IPS-18c (cell line): Measurements from ENCODE around the gene IL1RAP.

Source experiments
- H3K4me3 ChIP-seq: 2 replicates; pipeline ENCODE4 v1.7.0; 2013; ENCODE audit warnings: low read depth, mild to moderate bottlenecking, low read length, moderate library complexity; ENCODE audit not compliant: insufficient read depth
- H3K9me3 ChIP-seq: one replicate; pipeline ENCODE4 v1.6.1; 2013; ENCODE audit warnings: mild to moderate bottlenecking, low read length, moderate library complexity; ENCODE audit not compliant: control insufficient read depth, insufficient read depth

The IL1RAP gene

DNA sequence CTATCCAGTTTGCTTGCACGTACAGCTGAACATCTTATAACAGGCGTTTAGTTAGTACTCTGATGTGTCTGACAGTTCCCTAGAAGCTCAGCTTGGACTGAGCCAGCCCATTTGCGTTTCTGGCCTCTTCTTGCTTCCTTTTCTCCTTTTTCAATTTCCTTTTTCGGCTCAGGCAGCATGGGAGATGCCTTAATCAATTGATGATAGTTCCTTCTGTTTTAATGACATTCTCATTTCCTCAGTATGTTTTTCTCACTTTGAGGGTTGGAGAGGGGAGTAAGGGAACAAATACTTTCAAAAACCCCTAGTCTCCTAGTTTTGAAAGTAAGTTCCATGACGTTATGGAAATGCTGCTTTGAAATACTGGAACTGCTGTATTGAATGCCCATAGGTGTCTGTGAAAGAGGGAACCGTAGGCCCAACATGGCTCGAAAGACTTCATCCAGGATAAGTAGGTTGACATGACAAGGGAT lies 18.9 kb downstream of the IL1RAP start:
- H3K4me3 ChIP-seq, result no peak overlapping the region
- no peaks in the 10 kb centered on the region for H3K9me3 ChIP-seq

DNA sequence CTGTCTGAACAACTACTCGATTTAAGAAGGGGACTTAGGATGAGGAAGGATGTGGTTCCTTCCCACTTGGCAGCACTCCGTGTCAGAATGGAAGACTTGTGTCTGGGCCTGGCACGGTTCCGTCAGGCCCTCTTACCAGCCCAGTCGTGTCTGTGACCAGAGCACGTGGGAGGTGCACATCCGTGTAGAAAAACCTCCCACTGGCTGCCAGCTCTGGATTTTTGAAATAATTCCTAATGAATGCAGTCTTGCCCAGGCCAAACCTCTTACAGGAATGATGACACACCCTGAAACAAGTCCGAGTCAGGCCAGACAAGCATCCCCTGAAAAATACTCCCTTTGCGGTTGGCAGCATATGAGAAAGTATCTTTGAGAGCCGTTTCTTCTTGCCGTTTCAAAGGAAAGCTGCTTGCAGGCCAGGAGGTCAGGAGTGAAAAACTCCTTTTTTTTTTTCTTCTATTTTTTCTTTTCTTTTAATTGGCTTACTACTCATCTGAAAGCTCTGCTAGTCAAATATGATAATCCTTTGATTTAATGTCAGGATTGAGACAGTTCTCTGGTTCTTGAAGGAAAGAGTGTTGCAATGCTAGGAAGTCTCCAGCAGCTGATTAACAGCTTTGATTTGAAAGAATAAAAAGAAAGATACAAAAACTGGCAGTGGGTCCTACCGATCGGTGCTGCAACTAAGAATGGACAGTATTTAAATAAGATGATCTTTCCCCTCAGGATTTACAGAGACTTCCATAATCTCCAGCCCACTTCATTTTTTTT lies 19.8 kb downstream of the IL1RAP start:
- H3K9me3 ChIP-seq, result no peaks in the 10 kb centered on the region
- no peak overlapping the region for H3K4me3 ChIP-seq

DNA sequence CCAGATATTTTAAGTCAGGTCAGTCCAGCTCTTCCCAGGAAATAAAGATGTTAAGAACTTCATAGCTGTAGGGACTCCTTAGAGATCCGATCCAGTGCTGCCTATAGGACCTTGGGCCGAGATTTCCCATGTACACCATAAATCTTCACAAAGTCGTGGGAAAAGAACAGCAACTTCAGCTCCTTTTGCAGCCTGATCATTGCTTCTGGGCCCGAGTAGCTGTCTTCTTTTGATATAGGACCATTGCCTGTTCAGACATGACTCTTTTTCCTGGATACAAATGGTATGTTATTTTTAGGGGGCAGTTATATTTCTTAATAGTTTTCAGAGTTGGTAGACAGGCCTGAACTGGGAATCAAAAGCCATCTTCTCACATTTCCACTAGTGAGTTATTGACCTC lies 20.5 kb downstream of the IL1RAP start:
- H3K4me3 ChIP-seq, result no peak overlapping the region
- no peaks in the 10 kb centered on the region for H3K9me3 ChIP-seq

DNA sequence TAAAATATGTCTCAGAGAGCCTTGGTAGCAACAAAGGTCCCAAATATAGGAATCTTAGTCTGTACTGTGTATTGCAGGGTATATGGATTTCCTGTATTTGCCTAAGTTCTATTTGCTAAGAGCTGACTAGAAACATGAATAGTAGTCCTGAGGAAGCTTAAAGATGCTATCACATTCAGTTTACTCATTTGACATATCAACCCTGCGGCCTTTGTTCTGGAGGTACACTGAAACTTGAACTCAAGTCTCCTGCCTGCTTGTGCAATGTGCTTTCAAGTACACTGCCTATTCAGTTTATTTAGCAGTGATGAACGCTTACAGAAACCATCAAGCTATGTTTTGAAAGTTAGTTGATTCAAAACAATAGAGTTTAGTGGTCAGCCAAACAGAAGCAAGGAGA lies 21.1 kb downstream of the IL1RAP start:
- Histone ChIP-seq H3K9me3 (no peaks in the 10 kb centered on the region), H3K4me3 (no peak overlapping the region)

DNA sequence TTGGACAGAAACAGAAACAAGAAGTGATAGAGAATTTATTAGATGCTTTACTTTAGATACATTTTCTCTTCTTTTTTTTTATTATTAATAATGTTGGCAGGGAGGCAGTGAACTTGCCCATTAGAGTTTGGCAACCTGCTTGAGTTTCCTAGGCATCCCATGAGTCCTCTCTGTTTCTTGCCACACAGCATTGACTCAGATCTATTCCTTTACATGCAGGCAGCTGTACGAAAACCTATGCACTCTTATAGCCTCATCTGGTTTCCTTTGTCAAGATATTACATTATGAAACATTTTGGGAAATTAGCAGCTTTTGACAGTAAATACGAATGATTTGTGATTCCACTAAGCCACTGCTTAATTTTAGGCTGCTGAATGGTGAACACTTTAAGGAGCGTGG lies 23.3 kb downstream of the IL1RAP start:
- no peaks in the 10 kb centered on the region for H3K9me3 ChIP-seq
- no peak overlapping the region for H3K4me3 ChIP-seq

DNA sequence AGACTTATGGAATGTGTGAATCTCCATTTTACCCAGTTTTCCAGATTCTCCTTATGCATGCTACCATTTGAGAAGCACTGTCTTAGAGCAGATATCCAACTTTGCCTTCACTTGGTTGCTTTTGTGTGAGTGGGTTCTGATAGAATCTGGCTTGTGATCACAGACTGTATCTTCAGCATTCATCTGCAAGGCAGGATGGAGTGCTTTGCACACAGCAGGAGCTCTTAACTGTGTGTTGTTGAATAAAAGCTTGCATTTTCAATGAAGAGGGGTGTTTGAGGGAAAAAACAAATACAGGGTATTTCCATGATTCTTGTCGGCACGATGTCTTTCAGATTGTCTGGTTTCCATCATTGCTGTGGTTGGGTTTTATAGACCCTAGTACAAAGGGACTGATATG lies 24.4 kb downstream of the IL1RAP start:
- H3K4me3 ChIP-seq, result no peak overlapping the region
- no peaks in the 10 kb centered on the region for H3K9me3 ChIP-seq

DNA sequence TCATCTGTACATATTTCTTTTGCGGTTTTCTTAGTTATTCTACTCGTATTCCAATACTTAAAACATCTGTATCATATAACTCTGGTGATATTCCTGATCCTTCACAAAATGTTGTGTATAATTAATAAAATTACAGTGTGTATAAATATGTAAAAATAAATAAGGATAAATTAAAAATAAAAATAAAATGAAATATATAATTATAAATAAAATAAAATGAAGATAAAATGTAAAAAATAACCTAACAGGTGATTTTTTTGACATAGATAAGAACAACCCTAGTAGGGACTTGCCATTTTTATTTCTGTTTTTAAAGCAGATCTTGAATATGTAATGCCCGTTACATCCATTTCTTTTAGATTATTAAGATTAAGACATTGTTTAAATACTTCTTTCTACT lies 25.6 kb downstream of the IL1RAP start:
- H3K4me3 ChIP-seq, result no peak overlapping the region
- H3K9me3 ChIP-seq, result no peaks in the 10 kb centered on the region

DNA sequence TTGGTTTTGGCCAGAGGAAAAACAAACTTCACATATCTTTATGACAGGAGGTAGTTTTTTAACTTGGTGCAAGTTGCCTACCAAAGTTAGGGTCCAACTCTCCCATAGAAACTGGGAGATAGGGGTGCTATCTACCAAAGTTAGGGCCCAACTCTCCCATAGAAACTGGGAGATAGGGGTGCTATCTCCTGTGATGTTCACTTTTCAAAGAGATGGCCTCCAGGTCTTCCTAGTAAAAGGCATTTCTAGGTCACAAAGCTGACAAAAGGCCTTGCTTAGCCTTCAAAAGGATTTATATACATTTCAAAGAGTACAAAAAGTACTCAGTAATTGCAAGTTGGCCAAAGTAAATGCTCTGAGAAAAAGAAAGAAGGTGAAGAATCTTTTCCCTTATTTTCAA lies 27.1 kb downstream of the IL1RAP start:
- Histone ChIP-seq H3K9me3 (no peaks in the 10 kb centered on the region), H3K4me3 (no peak overlapping the region)

DNA sequence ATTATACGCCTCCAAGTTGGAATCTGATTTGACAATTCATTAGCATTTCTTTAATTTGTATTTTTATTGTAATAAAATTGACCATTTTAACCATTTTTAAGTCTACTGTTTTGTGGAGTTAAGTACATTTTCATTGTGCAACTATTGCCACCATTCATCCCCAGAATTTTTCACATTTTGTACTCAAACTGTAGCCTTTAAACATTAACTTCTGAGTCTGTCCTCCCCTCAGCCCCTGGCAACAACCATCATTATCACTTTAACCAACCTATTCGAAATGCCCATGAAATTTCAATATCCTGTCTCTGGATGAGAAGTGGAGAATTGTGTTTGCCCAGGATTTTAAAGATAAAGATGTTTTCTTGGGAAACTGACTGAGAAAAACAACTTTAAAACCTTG lies 27.7 kb downstream of the IL1RAP start:
- Histone ChIP-seq H3K4me3 (no peak overlapping the region), H3K9me3 (no peaks in the 10 kb centered on the region)

DNA sequence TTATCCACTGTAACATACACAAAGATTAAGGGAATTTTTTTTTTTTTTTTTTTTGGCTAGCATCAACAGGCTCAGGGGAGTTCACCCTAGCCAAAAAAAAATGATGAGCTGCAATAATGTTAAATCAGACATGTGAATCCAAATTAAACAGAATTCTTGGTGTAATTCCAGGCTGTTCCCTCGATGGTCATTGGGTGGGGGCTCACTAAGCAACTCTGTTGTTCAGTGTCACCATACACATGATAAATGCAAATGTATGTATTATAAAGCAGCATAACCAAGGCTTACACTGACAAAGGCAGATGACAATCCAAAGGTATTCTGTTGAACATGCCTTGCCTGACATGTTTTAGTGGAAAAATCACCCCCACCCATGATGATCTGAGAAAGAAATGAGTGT lies 29.0 kb downstream of the IL1RAP start:
- H3K4me3 ChIP-seq, result no peak overlapping the region
- H3K9me3 ChIP-seq, result no peaks in the 10 kb centered on the region

DNA sequence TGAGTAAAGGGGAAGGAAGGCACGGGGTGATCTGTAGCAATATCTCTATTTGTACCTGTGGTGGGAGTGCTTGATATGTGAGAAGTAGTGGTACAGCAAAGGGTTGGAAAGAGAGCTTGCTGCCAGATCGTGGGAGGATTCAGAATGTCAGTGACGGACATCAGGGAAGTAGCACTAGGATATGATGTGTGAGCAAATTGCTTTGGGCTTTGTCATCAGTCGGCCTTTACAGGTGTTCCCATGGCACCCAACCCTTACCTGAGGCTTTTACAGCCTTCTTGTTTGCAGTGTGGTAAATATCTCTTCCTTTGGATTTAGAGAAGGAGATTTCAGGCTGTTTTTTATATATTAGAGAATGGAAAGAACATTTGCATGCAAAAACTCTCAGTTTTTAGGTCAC lies 29.8 kb downstream of the IL1RAP start:
- H3K9me3 ChIP-seq, result no peaks in the 10 kb centered on the region
- H3K4me3 ChIP-seq, result no peak overlapping the region

DNA sequence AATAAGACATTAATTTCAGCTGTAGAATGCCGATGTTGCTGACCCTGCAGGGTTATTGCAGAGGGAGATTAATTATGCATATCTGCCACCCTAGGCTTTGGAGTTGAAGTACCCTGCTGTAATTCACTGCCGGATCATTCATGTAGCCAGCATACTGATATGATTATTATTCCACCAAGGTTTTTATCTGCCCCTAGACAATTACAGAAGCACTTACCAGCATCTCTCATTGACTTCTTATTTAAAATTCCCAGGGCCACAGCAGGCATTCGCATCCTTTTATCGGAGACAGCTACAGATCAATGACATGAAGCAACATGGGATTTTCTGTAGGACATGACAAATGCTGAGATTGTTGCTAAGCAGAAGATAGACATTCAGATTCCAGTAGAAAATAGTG lies 31.3 kb downstream of the IL1RAP start:
- Histone ChIP-seq H3K9me3 (no peaks in the 10 kb centered on the region), H3K4me3 (no peak overlapping the region)

DNA sequence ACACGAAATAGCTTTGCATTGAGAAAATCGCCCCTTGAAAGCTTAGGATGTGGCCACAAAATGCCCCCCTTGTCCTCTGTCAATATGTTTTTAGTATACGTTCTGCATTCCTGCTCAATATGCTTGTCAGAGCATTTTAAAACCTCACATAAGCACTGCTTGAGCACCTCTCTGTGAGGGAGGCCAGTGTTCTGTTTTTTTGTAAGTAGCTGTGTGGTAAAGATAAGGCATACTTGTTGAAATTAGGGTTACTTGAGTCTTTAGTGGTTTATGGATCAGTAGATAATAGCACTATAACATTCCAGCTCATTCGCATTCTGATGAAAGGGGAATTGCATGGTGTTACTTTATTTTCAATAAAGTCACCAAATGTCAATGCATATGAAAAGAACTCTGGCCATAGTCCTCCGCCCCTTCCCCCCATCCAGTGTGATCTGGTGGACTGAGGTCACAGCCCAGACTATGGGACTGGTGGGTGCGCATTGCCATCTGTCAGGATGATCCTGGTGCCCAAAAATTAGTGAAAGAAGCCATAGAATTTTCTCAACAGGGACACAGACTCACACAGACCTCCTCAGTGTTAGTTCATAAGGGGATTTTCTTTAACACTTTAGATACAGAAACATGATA lies 33.1 kb downstream of the IL1RAP start:
- no peak overlapping the region for H3K4me3 ChIP-seq
- H3K9me3 ChIP-seq, result no peaks in the 10 kb centered on the region

DNA sequence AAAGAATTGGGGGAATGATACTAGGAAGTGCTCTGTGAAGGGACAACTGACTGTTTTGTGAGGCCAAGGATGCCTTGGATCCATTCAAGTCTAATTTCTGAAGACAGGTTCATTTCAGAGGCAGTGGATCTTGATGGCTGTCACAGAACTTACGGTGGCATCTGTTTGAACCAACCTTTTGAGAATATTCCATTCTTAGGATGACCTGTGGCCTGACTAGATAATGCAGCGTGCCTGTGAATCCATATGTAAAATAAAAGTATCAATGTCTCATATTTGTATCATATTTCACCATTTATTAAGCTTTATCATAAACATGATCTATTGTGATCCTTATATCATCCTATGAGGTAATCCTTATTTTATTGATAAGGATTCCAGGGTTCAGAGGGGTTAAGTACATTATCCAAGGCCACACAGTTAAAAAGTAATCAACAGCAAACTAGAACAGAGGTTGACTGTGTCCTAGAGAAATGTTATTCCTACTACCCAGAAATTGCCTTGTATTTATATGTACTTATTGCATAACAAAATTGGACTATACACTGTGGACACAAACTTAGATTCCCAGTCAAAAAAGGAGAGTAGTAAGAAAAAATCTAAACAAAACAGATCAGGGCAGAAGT lies 34.3 kb downstream of the IL1RAP start:
- Histone ChIP-seq H3K4me3 (no peak overlapping the region), H3K9me3 (no peaks in the 10 kb centered on the region)

DNA sequence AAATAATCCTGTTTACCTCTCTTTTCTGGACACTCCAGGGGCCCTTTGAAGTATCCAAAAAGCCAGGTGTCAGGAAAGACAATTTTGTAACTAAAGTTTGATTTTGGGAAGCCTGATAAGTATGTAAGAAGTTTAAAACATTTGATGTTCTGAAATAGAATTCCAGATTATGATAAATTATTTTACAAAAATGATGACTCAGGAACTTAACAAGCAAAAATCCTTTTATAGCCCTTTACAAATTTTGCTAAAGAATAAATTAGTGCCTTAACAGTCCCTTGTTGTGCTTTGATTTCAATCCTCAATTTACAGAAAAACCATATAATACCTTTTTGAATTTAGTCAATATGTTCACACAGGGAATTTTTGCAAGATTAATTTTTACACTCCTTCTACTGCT lies 38.1 kb downstream of the IL1RAP start:
- no peak overlapping the region for H3K4me3 ChIP-seq
- no peaks in the 10 kb centered on the region for H3K9me3 ChIP-seq

DNA sequence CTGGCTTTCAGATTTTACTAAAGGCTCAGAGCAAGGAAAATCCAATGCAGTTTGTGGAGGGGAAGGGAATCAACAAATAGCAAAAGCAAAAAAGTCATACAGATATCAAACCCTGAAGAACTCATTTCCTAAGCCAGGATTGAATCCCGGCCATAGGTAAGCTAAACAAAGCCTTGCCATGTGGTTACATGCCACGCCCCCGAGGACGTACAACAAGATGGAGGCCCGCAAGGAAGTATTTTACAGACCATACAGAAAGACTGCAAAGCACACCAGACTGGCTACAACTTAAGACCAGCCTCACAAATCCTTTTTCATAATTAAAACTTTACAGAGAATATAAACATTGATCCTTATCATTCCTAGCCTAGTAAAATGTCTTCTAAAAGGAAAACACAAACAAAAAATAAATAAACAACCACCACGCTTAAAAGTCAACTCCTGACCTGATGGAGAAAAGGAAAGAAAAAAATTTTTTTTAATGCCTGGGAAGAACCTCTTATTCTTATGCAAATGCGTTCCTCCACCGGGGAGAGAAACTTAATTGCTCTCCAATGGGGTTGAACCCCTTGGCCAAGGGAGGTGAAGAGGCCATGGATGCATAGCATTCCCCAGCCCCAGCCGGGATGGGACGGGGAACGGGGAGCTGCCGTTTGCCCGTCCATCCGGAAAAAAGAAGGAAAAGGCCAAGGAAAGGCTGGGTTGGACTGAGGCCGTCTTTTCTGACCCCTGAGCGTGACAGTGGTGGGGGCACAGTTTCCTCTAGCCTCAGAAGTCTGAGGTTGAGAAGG lies 39.3 kb downstream of the IL1RAP start:
- Histone ChIP-seq H3K9me3 (no peaks in the 10 kb centered on the region), H3K4me3 (no peak overlapping the region; the same call in 1 of the 2 replicates)

DNA sequence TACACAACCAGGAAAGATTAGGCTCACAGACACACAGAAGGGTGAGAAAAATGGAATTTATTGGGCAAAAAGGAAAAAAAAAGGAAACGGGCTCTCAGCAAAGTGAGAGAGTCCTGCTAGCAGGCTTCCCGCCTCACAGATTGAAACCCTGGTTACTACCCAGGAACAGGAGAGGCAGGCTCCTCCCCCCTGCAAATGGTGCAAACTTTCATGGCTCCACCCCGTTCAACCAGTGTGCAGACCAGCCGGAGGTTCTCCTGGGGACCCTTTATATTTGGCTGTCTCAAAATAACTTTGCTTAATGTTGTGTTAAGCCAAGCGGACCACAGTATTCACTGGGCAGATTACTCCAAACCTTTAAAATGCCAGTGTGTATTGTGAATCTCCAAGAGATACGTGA lies 40.3 kb downstream of the IL1RAP start:
- no peak overlapping the region for H3K4me3 ChIP-seq
- no peaks in the 10 kb centered on the region for H3K9me3 ChIP-seq

DNA sequence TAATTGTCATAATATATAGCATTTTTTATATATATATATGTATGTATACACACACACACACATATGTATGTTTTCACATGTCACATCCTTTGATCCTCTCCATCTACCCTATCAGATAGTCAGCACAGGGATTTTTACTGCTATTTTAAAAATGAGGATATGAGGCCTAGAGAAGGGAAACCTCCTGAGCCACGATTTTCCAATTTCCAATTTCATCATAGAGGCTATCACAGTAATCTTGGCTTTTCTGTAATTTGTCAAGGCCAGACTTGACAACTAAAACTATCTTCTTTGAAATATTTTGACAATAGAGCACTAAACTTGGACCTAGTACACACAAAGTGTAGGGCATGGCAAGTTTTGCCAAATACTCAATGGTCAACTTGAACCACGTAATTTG lies 42.5 kb downstream of the IL1RAP start:
- H3K4me3 ChIP-seq, result no peak overlapping the region

More for the DNA sequence above, 42.5 kb downstream of the IL1RAP start:
- H3K9me3 ChIP-seq, result no peaks in the 10 kb centered on the region
